H7 (cell line): Measurements from ENCODE around the gene NFE2L2. TPM values are rescaled to one million over a fixed set of nuclear protein-coding genes. Genes with fewer than 3 reads are reported as not detected.
"Not testable (repeated sequence)": the region's sequence is repeated elsewhere in the genome, so short reads cannot be mapped to it uniquely, and the experiment has no call there.

Source experiments
- DNase-seq: peaks from one replicate; pipeline ENCODE4 v3.0.0; 2012
- H3K27me3 ChIP-seq: 2 replicates; pipeline ENCODE4 v1.6.0; 2011; ENCODE audit warnings: mild to moderate bottlenecking, low read length; ENCODE audit not compliant: control insufficient read depth, insufficient read depth
- H3K36me3 ChIP-seq: replicated peaks from 2 replicates; pipeline ENCODE4 v1.5.1; 2011; ENCODE audit warnings: low read length; ENCODE audit not compliant: control insufficient read depth, insufficient read depth
- H3K4me3 ChIP-seq: 2 replicates; pipeline ENCODE4 v1.5.1; 2011; ENCODE audit warnings: low read depth, mild to moderate bottlenecking, control low read depth, low read length, moderate library complexity; ENCODE audit not compliant: insufficient read depth
- total RNA-seq: library from RNA; depleted of rRNA; stranded (reverse); fragments of >200 nt; shearing (Covaris generic); gene quantifications from 2 replicates; pipeline ENCODE4 v1.2.3, GENCODE V29; 2014

Gene NFE2L2
- total RNA-seq, 1 experiment from 2014 or later = 19.2 TPM

DNA sequence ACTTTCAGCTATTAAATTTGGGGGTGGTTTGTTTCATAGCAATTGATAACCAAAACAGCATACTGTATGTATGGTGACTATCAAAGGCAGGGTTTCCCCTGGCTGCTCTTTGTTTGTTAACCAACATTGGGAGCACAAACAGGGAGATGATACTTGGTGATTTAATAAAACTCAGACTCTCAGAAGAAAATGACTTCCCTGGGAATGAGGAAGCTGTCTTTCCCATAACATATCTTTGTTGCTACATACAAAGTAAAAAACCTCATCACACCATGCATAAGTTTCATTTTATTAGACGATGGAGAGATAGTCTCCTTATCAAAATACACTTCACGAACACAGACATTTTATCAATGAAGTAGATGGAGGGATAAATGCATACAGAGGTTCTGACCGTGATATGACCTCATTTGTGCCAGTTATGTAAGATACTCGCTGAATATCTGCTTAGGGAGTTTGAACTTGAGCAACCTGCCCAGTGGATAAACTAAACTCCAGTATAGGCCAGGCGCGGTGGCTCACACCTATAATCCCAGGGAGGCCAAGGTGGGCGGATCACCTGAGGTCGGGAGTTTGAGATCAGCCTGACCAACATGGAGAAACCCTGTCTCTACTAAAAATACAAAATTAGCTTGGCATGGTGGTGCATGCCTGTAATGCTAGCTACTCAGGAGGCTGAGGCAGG, 3.8 kb upstream of the NFE2L2 start:
- no peaks in the 10 kb centered on the region for H3K27me3 ChIP-seq
- H3K4me3 ChIP-seq = no peak overlapping the region
- DNase-seq = no peak
- no peaks in the 10 kb centered on the region for H3K36me3 ChIP-seq

DNA sequence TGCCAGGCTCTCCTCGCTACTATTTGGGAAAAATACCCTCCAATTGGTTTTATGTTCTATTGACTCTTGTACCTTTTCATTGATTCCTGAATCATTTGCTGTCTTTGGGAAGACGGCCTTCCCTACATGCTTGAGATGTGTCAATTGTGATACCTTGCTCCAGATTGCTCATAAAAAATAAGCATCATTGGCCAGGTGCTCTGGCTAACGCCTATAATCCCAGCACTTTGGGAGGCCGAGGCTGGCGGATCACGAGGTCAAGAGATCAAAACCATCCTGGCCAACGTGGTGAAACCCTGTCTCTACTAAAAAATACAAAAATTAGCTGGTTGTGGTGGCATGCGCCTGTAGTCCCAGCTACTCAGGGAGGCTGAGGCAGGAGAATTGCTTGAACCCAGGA, 2.4 kb upstream of the NFE2L2 start:
- not testable (repeated sequence) for H3K36me3 ChIP-seq, H3K27me3 ChIP-seq, DNase-seq, H3K4me3 ChIP-seq

DNA sequence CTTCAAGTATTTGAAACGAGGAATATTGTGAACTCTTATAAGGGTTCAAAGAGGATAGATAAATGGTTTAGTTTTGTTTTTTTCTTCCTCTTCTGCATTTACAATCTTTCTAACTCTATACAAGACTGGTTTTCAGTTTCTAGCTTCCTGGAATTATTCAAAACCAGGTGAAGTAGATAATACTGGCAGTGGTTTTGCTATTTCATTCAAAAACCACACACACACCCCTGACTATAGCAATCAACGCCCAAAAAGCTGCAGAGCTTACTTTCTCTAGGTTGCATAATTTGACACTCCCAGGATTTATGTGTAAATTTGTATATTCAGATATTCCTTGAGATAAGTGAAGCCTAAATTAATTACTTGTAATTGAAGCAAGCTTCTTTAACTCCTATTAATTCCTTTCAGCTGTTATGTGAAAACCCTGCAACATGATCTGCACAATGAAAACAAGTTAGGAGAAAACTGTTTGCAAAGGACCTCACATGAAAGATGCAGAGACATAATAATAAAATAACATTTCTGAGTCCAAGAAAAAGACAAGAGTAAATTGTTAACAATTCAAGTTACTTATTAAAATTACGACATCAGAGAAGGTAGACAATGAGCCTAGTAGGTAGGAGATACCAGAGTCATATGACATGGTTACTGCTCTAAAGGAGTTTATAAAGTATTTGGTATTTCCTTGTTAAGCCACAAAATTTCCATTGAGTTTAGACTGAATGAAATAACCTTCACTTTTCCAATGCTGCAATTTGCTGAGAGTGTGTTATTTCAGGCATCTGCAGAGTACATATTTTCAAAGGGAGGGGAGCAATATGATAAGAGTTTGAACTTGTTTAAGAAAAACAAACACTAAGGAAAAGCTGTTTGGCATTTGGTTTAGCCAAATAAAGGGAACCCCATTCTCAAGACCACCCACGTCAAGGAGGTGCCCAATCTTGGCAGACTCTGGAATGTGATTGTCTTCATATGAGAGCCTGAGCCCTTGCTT, 1.6 kb upstream of the NFE2L2 start:
- DNase-seq = no peak
- H3K4me3 ChIP-seq = no peak overlapping the region

DNA sequence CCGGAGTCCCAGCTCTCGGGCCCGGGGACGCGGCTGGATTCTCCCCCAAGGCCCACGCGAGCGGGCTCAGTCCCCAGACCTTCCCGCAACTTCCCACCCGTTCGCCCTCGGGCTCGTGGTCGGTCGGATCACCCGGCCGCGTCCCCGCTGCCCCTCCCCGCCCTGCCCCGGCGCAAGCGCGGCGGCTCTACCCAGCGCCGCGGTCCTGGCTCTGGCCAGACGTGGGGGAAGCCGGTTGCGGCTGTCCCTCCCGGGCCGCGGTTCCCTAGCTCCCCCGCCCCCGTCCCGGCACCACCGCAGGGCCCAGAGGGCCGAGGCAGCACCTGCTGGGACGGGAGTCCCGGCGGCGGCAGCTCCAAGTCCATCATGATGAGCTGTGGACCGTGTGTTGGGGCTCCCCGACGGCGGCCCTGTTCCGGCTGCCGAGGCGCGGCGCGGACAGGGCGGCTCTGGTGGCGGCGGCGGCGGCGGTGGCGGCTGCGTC, 276 bp downstream of the NFE2L2 start:
- no peaks in the 10 kb centered on the region for H3K27me3 ChIP-seq
- H3K36me3 ChIP-seq = no peaks in the 10 kb centered on the region
- no peak for DNase-seq
- H3K4me3 ChIP-seq = peak overlapping the region; percentile 88

More for the DNA sequence above, 1.6 kb upstream of the NFE2L2 start:
- H3K36me3 ChIP-seq = no peaks in the 10 kb centered on the region
- H3K27me3 ChIP-seq = no peaks in the 10 kb centered on the region

DNA sequence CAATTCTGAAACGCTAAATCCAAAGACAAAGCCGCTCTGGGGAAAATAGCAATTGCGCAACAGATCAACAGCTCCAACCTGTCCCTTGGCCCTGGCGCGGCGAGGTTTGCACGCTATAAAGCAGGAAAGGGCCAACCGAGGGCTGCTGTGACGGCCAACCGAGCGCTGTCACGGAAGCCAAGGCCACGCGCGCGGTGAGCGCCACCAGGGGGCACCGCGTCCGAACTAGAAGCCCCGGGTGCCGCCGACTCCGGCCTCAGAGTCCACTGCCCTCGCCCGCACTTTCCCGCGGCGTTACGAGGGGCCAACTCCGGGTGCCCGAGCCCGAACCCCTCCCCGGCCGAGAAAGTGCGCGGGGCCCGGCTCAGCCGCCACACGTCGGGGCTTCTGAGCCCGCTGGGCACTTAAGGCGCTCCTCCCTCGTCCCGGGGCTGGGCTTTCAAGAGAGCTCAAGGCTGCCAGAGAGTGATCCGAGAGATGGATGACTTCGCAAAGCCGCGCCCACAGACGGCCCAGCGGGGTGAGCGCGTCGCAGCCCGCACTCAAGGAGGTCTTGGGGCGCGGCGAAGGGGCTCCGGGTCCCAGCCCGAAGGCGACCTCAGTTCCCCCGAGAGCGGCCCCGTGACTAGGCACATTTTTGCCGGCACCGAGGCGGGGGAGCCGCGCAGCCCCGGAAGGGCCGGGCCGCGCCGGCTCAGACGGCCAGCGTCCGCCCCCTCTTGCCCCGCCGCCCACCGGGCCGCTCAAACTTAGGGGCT, 897 bp downstream of the NFE2L2 start:
- peak; percentile 87 for DNase-seq
- H3K4me3 ChIP-seq = peak overlapping the region; percentile 88
- no peaks in the 10 kb centered on the region for H3K27me3 ChIP-seq
- H3K36me3 ChIP-seq = no peaks in the 10 kb centered on the region

DNA sequence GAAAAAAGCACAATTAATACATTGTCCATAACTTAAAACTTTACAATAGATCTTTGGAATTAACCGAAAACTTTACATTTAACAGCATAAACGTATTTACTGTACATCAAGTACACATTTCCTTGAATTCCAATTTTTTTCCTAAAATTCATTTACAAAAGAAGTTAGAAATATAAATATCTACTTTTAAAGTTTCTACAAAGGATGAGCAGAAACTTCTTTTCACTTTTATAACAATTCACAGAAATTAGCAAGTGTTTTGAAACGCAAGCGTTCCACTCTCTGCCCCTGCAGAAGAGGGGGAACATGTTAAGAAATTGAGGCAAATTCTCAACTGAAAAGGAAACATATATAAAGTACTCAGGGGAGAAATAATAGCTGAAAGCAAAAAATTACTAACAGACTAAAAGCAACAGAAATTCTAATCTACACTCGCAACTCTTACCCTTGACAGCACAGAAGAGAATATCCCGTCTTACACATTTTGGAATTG, 1.5 kb downstream of the NFE2L2 start:
- H3K4me3 ChIP-seq = peak overlapping the region; percentile 88
- no peaks in the 10 kb centered on the region for H3K36me3 ChIP-seq
- H3K27me3 ChIP-seq = no peaks in the 10 kb centered on the region
- no peak for DNase-seq

DNA sequence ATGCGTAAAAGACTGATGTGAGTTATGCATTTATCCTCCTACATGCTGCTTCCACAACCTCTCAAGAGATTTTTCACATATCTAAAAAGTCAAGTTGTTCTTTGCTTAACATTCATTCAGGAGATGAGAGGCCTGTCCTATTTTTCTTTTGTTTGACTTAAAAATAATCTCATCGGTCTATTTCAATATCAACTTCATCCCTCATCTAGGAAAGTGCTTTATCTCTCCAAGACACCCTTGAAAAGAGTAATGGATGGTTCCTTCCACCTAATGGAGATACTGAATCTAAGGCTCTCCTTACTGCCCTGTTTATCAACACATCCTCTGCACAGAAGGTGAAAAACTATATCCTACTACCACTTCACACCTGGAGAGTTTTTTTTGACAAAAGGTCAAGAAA, 2.4 kb downstream of the NFE2L2 start:
- no peak for DNase-seq

DNA sequence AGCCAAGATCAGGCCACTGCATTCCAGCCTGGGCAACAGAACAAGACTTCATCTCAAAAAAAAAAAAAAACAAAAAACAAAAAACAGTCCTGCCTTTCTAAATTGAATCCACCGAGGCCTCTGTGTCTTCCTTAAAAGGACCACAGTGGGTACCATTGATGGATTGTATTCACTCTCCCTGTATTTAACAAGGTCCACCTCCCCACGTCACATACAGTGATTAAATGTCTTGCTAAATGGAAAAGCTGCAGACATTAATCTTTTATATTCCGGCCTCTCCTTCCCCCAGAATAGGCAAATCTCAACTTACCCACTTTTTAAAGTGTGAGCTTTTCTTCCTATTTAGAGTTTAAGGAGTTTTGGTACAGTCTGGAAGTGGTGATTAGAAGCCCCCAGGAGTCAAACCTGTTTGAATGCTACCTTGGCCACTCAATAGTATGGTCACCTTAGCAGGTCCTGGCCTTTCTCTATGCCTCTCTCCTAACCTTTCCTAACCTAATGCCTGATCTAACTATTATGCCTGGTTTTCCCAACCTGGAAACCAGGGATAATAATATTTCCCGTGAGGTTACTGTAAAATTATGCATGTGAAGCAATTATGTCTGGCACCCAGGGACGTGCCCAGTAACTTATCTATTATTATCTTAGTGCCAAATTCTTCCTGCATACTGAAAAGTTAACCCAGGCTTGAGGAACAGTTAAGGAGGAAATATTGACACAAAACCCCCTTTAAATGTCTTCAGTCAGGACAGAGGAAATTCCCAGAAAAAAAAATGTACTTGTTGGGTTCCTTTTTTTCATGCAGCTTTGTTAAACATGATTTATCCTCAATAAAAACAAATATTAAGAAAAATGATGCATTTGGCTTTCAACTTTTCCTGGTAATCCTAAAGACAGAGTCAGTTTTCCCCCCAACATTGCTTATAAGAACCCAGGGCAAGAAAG, 3.1 kb downstream of the NFE2L2 start:
- DNase-seq = no peak
- no peaks in the 10 kb centered on the region for H3K27me3 ChIP-seq
- H3K36me3 ChIP-seq = no peaks in the 10 kb centered on the region; the same call in 1 of the 2 replicates
- no peak overlapping the region for H3K4me3 ChIP-seq

More for the DNA sequence above, 2.4 kb downstream of the NFE2L2 start:
- H3K36me3 ChIP-seq = no peaks in the 10 kb centered on the region; the same call in 1 of the 2 replicates
- no peaks in the 10 kb centered on the region for H3K27me3 ChIP-seq
- H3K4me3 ChIP-seq = no peak overlapping the region

DNA sequence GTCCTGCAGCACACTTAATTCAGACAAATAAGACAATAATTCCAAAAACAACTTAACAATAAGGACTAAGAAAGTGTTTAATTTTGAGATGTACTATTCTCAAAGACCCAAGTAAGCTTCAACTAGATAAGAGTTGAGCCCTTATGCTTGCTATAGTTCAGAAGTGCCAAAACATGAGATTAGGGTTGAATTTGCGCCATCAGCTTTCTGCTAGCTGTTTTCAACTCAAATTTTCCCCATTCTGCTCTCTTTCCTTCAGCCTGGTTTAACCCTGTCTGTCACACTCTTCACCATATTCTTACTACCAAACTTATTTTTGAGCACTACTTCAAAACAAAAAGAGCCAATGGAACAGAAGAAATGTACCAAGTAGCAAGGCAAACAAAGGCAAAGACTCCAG, 4.1 kb downstream of the NFE2L2 start:
- Histone ChIP-seq H3K4me3 (no peak overlapping the region), H3K36me3 (no peaks in the 10 kb centered on the region; the same call in 1 of the 2 replicates), H3K27me3 (no peaks in the 10 kb centered on the region)
- DNase-seq = no peak

DNA sequence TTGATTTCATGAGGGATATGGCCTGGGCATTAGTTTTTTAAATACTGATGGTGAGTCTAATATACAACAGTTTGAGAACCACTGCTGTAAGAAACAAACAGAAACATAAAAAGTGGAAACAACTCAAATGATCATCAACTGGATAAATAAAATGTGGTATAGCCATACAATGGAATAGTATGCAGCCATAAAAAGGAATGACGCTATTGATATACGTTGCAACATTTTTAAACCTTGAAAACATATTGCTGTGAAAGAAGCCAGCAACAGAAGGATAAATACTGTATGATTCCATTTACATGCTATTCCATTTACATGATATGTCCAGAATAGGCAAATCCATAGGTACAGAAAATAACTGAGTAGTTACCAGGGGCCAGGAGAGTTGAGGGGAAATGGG, 6.5 kb downstream of the NFE2L2 start:
- Histone ChIP-seq H3K27me3 (no peaks in the 10 kb centered on the region), H3K4me3 (no peak overlapping the region), H3K36me3 (no peaks in the 10 kb centered on the region; the same call in 1 of the 2 replicates)
- DNase-seq = no peak

DNA sequence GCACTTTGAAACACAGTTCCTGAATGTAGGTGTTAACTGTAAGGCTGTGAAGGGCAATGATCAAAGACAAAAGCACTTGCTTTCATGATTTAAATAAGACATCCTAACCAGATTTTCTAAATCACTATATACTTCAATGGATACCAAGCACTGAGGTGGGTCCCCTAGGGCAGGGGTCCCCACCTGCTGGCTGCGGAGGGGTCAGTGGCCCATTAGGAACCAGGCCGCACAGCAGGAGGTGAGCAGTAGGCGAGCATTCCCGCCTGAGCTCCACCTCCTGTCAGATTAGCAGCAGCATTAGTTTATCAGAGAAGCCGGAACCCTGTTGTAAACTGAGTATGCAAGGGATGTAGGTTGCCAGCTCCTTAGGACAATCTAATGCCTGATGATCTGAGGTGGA, 7.1 kb downstream of the NFE2L2 start:
- H3K4me3 ChIP-seq = no peak overlapping the region
- H3K36me3 ChIP-seq = no peaks in the 10 kb centered on the region; the same call in 1 of the 2 replicates
- no peaks in the 10 kb centered on the region for H3K27me3 ChIP-seq
- DNase-seq = no peak

DNA sequence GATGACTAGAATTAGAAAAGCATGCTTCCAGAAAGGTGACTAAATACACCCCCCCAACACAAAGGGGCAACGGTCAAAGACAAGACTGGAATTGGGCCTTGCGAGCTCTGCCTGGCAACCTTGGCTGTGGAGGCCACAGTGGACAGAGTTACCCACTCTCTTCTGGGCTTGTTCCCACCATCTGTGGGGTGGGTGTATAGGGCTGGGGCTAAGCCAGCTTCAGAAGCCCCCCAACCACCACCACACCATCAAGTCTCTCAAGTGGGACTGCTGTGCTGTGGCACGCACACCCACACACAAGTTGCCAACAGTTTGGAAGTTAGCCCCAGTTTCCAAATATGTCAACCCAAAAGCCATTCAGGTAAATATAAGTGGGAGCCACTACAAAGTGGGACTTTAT, 7.8 kb downstream of the NFE2L2 start:
- Histone ChIP-seq H3K4me3 (no peak overlapping the region), H3K36me3 (no peaks in the 10 kb centered on the region; the same call in 1 of the 2 replicates), H3K27me3 (no peaks in the 10 kb centered on the region)
- DNase-seq = no peak

DNA sequence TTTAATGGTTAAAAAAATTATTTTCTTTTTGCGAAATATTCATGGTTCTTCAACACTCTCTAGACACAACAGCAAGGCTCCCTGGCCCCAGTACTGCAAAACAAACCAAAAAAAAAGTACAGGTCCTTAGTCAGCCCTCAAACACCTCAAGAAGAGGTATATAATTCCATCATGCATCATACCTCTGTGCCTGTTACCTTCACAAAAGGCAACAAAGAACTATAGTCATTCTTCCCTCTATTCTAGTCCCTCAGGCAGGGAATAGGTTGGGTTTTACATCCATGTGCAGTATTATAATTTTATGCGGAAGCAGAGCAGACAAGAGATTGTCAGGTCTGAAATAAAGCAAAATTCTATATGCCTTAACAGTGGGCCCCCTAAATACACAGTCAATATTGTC, 8.5 kb downstream of the NFE2L2 start:
- Histone ChIP-seq H3K27me3 (no peaks in the 10 kb centered on the region), H3K36me3 (no peaks in the 10 kb centered on the region; the same call in 1 of the 2 replicates), H3K4me3 (no peak overlapping the region)
- DNase-seq = no peak
